Activated CD4-positive, alpha-beta T cell treated with anti-CD3 and anti-CD28 coated beads, Interleukin-2, amount 10 ng/mL, durations not matched to agents 7 days and 5 days (primary cell): ENCODE measurements around the gene DPM3. TPM values are rescaled to one million over a fixed set of nuclear protein-coding genes. Genes with fewer than 3 reads are reported as not detected.
"Not testable (repeated sequence)": the region's sequence is repeated elsewhere in the genome, so short reads cannot be mapped to it uniquely, and the experiment has no call there.

Experiments
- CTCF ChIA-PET: fragments of 350-600 bp; sonication (Branson Sonifier 250); formaldehyde crosslinking; loops from one replicate; lab custom pipeline; 2021; ENCODE audit warnings: antibody characterized with exemption; lab: Charles Lee
- POLR2A ChIA-PET: fragments of 350-600 bp; sonication (Branson Sonifier 250); formaldehyde crosslinking; loops from one replicate; lab custom pipeline; 2021; ENCODE audit warnings: antibody characterized with exemption; lab: Charles Lee
- DNase-seq: peaks from one replicate; pipeline ENCODE4 v3.0.0-alpha.2; 2020
- H3K27ac Mint-ChIP-seq: one replicate; pipeline ENCODE4 v1.8.0; 2021; ENCODE audit warnings: mild to moderate bottlenecking, moderate library complexity, mixed read lengths
- H3K27me3 Mint-ChIP-seq: one replicate; pipeline ENCODE4 v1.8.0; 2021; ENCODE audit warnings: mixed read lengths
- H3K36me3 Mint-ChIP-seq: one replicate; pipeline ENCODE4 v1.8.0; 2021; ENCODE audit warnings: low read depth, mixed read lengths
- H3K4me1 Mint-ChIP-seq: one replicate; pipeline ENCODE4 v1.8.0; 2021; ENCODE audit warnings: mixed read lengths
- H3K4me3 Mint-ChIP-seq: one replicate; pipeline ENCODE4 v1.8.0; 2021; ENCODE audit warnings: mild to moderate bottlenecking, moderate library complexity, mixed read lengths
- H3K9me3 Mint-ChIP-seq: one replicate; pipeline ENCODE4 v1.8.0; 2021; ENCODE audit warnings: mixed read lengths
- total RNA-seq, 2 experiments: library from RNA; stranded (reverse); gene quantifications; one replicate each; pipeline ENCODE4 v1.2.3, GENCODE V29; 2021

Gene DPM3
- total RNA-seq, 2 experiments from 2014 or later, result 50.1 to 58.9 TPM

- H3K4me3 Mint-ChIP-seq, result no peak overlapping the region
- peaks cover 23% of the 10 kb centered on the region for H3K4me1 Mint-ChIP-seq
- no peaks in the 10 kb centered on the region for H3K9me3 Mint-ChIP-seq
- no peak overlapping the region for H3K27ac Mint-ChIP-seq
- POLR2A ChIA-PET, result no interaction called here
- peaks cover 11% of the 10 kb centered on the region for H3K36me3 Mint-ChIP-seq
- no peak for DNase-seq
- no peaks in the 10 kb centered on the region for H3K27me3 Mint-ChIP-seq
- CTCF ChIA-PET, result interaction anchor here (0.6 to 8.4 kb wide), 15 partner anchors 9 to 562 kb away, joined by 3 to 67 read pairs (median 5); partner anchors contain the start of gene EFNA3
Observed at GRCh38 chr1:155166471-155167165, 26.3 kb upstream of the DPM3 start.

GRCh38 chr1:155166051-155166470 lies 25.7 kb upstream of the DPM3 start:
- Mint-ChIP-seq H3K27me3 (no peaks in the 10 kb centered on the region), H3K4me3 (no peak overlapping the region), H3K9me3 (no peaks in the 10 kb centered on the region), H3K4me1 (peaks cover 19% of the 10 kb centered on the region), H3K27ac (no peak overlapping the region), H3K36me3 (peaks cover 11% of the 10 kb centered on the region)
- CTCF ChIA-PET, result interaction anchor here (0.6 to 8.4 kb wide), 9 partner anchors 15 to 563 kb away, joined by 3 to 67 read pairs (median 5); partner anchors contain the start of gene EFNA3
- POLR2A ChIA-PET, result no interaction called here
- DNase-seq, result no peak

- H3K4me3 Mint-ChIP-seq, H3K9me3 Mint-ChIP-seq, H3K27me3 Mint-ChIP-seq, H3K36me3 Mint-ChIP-seq, DNase-seq, H3K27ac Mint-ChIP-seq, POLR2A ChIA-PET: not testable (repeated sequence)
- CTCF ChIA-PET, result interaction anchor here (8.4 kb wide), 1 partner anchor 74 kb away, joined by 67 read pairs; no protein-coding TSS in a partner anchor
- peaks cover 15% of the 10 kb centered on the region for H3K4me1 Mint-ChIP-seq
Observed at GRCh38 chr1:155164625-155165024, 24.3 kb upstream of the DPM3 start.

- POLR2A ChIA-PET, H3K9me3 Mint-ChIP-seq: not testable (repeated sequence)
Observed at GRCh38 chr1:155163785-155164184, 23.5 kb upstream of the DPM3 start.

GRCh38 chr1:155162631-155163030 lies 22.3 kb upstream of the DPM3 start:
- H3K4me3 Mint-ChIP-seq, POLR2A ChIA-PET, H3K9me3 Mint-ChIP-seq, H3K27ac Mint-ChIP-seq, H3K36me3 Mint-ChIP-seq, H3K27me3 Mint-ChIP-seq, H3K4me1 Mint-ChIP-seq, DNase-seq: not testable (repeated sequence)
- CTCF ChIA-PET, result interaction anchor here (1.0 to 1.3 kb wide), 2 partner anchors 17 to 65 kb away, joined by 3 read pairs; no protein-coding TSS in a partner anchor

More at GRCh38 chr1:155163785-155164184, 23.5 kb upstream of the DPM3 start:
- CTCF ChIA-PET, result interaction anchor here (1.0 to 8.4 kb wide), 2 partner anchors 18 to 73 kb away, joined by 3 to 67 read pairs; no protein-coding TSS in a partner anchor
- H3K4me3 Mint-ChIP-seq, H3K27ac Mint-ChIP-seq, H3K27me3 Mint-ChIP-seq, DNase-seq, H3K36me3 Mint-ChIP-seq: not testable (repeated sequence)
- peaks cover 15% of the 10 kb centered on the region for H3K4me1 Mint-ChIP-seq

GRCh38 chr1:155160128-155160527 lies 19.8 kb upstream of the DPM3 start:
- Mint-ChIP-seq H3K4me1 (no peaks in the 10 kb centered on the region), H3K4me3 (no peak overlapping the region), H3K27ac (no peak overlapping the region), H3K9me3 (no peaks in the 10 kb centered on the region), H3K27me3 (peaks cover 8% of the 10 kb centered on the region), H3K36me3 (no peaks in the 10 kb centered on the region)
- ChIA-PET POLR2A (no interaction called here), CTCF (no interaction called here)
- no peak for DNase-seq

GRCh38 chr1:155158991-155159390 lies 18.7 kb upstream of the DPM3 start:
- POLR2A ChIA-PET, result no interaction called here

GRCh38 chr1:155155996-155156643 lies 15.8 kb upstream of the DPM3 start:
- H3K27ac Mint-ChIP-seq, POLR2A ChIA-PET, H3K36me3 Mint-ChIP-seq, H3K4me1 Mint-ChIP-seq, DNase-seq, H3K4me3 Mint-ChIP-seq, H3K9me3 Mint-ChIP-seq: not testable (repeated sequence)
- CTCF ChIA-PET, result interaction anchor here (0.6 to 1.4 kb wide), 2 partner anchors 16 to 249 kb away, joined by 3 to 4 read pairs; partner anchors contain the start of gene KRTCAP2
- H3K27me3 Mint-ChIP-seq, result peaks cover 20% of the 10 kb centered on the region

More at GRCh38 chr1:155158991-155159390, 18.7 kb upstream of the DPM3 start:
- no peak for DNase-seq
- Mint-ChIP-seq H3K36me3 (no peaks in the 10 kb centered on the region), H3K4me1 (no peaks in the 10 kb centered on the region), H3K27ac (no peak overlapping the region), H3K4me3 (no peak overlapping the region), H3K27me3 (peaks cover 15% of the 10 kb centered on the region), H3K9me3 (no peaks in the 10 kb centered on the region)
- CTCF ChIA-PET, result interaction anchor here (0.7 to 0.9 kb wide), 2 partner anchors 14 to 24 kb away, joined by 3 read pairs; partner anchors contain the start of gene KRTCAP2

GRCh38 chr1:155145491-155145890 lies 5.2 kb upstream of the DPM3 start:
- H3K36me3 Mint-ChIP-seq, result no peaks in the 10 kb centered on the region
- no peak for DNase-seq
- POLR2A ChIA-PET, result no interaction called here
- CTCF ChIA-PET, result interaction anchor here (0.6 to 4.5 kb wide), 3 partner anchors 18 to 34 kb away, joined by 3 to 16 read pairs (median 3); partner anchors contain the start of gene KRTCAP2
- no peak overlapping the region for H3K27ac Mint-ChIP-seq
- H3K4me1 Mint-ChIP-seq, result peaks cover 11% of the 10 kb centered on the region
- H3K27me3 Mint-ChIP-seq, result peaks cover 23% of the 10 kb centered on the region
- H3K9me3 Mint-ChIP-seq, result no peaks in the 10 kb centered on the region
- no peak overlapping the region for H3K4me3 Mint-ChIP-seq

- no peaks in the 10 kb centered on the region for H3K9me3 Mint-ChIP-seq
- H3K27me3 Mint-ChIP-seq, result peaks cover 10% of the 10 kb centered on the region
- peaks cover 21% of the 10 kb centered on the region for H3K36me3 Mint-ChIP-seq
- H3K27ac Mint-ChIP-seq, result no peak overlapping the region
- peaks cover 31% of the 10 kb centered on the region for H3K4me1 Mint-ChIP-seq
- H3K4me3 Mint-ChIP-seq, result no peak overlapping the region
- no peak for DNase-seq
- POLR2A ChIA-PET, result no interaction called here
- CTCF ChIA-PET, result interaction anchor here (1.4 kb wide), 1 partner anchor 11 kb away, joined by 3 read pairs; no protein-coding TSS in a partner anchor
Observed at GRCh38 chr1:155141749-155142148, 1.4 kb upstream of the DPM3 start.

- Mint-ChIP-seq H3K4me3 (peak overlapping the region; percentile 88), H3K27me3 (peaks cover 4% of the 10 kb centered on the region), H3K27ac (peak overlapping the region; percentile 85), H3K36me3 (peaks cover 23% of the 10 kb centered on the region), H3K4me1 (peaks cover 35% of the 10 kb centered on the region), H3K9me3 (no peaks in the 10 kb centered on the region)
- CTCF ChIA-PET, result interaction anchor here (1.0 to 1.9 kb wide), 4 partner anchors 9 to 56 kb away, joined by 3 to 8 read pairs (median 4); partner anchors contain the start of gene KRTCAP2
- POLR2A ChIA-PET, result no interaction called here
- DNase-seq, result no peak
Observed at GRCh38 chr1:155140630-155140953, 261 bp upstream of the DPM3 start.

- peaks cover 23% of the 10 kb centered on the region for H3K36me3 Mint-ChIP-seq
- H3K4me3 Mint-ChIP-seq, result peak overlapping the region; percentile 98
- DNase-seq, result no peak
- no peaks in the 10 kb centered on the region for H3K27me3 Mint-ChIP-seq
- H3K9me3 Mint-ChIP-seq, result no peaks in the 10 kb centered on the region
- peak overlapping the region; percentile 98 for H3K27ac Mint-ChIP-seq
- ChIA-PET CTCF (interaction anchor here (0.6 to 2.0 kb wide), 7 partner anchors 9 to 112 kb away, joined by 3 to 13 read pairs (median 5); partner anchors contain the start of gene KRTCAP2), POLR2A (interaction anchor here (0.6 kb wide), 1 partner anchor 765 kb away, joined by 3 read pairs; no protein-coding TSS in a partner anchor)
- peaks cover 45% of the 10 kb centered on the region for H3K4me1 Mint-ChIP-seq
Observed at GRCh38 chr1:155137154-155137949, 3.0 kb downstream of the DPM3 start.
